ENCODE results near the gene EPB41L2. TPM values are rescaled to one million over a fixed set of nuclear protein-coding genes. Genes with fewer than 3 reads are reported as not detected.
A peak's percentile ranks its signal among the peaks of the same experiment; 100 is the strongest.

Gene EPB41L2
- total RNA-seq, 1 donor from 2014 or later = 61.8 TPM

DNA sequence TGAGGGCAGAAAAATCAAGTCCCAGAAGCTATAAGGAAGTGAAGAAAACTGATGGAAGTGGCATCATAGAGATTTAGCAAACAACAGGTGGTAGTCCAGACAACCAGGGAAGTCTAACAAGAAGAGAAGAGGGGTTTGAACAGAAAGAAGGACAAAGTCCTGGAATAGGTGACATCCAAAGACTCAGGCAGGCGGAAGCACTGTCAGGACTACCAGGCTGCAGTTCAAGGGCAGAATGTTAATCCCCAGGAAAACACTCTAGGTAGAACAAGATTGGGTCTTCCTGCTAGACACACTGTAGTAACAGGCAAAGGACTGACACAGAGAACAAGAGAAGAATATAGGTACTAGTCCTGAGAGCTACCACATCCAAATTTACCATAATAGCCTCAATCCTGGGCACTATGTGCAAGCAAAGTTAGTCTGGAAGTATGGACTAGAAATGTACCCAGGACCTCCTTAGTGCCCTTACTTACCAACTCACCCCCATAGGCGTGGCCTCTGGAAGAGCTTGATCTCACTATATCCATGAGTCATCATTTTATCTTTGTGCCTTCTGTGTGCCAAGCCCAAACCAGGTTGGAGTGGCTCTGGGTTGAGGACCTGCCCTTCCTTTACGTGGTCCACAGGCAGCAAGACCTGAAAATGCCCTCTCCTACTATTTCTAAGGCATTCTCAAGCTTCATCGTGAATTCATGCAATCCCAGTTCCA, 2.2 kb upstream of the EPB41L2 start:
- Histone ChIP-seq H3K4me1 (peaks cover 13% of the 10 kb centered on the region), H3K27ac (no peak overlapping the region), H3K9ac (no peak overlapping the region), H4K20me1 (ENCODE audit: low read depth) (peaks cover 8% of the 10 kb centered on the region), H3F3A (ENCODE audit: low read depth) (peaks cover 24% of the 10 kb centered on the region), H3K4me3 (no peak overlapping the region), H3K36me3 (no peaks in the 10 kb centered on the region), H3K79me2 (ENCODE audit: low read depth) (peaks cover 20% of the 10 kb centered on the region), H3K9me3 (ENCODE audit: low read depth) (no peaks in the 10 kb centered on the region), H3K27me3 (peaks cover 16% of the 10 kb centered on the region), H3K4me2 (no peak overlapping the region), H2AFZ (replicated peaks) (no peak overlapping the region)
- Mint-ChIP-seq H3K27me3 (ENCODE audit: insufficient read depth, low read depth) (no peaks in the 10 kb centered on the region), H3K9me3 (no peaks in the 10 kb centered on the region), H3K4me3 (no peak overlapping the region), H3K36me3 (no peaks in the 10 kb centered on the region), H3K27ac (no peak overlapping the region), H3K4me1 (peaks cover 26% of the 10 kb centered on the region)
- no peak for DNase-seq (ENCODE audit: low spot score)
- TF ChIP-seq EZH2 (IDR thresholded peaks at IDR 0.05) (no peak), EZH2phosphoT487 (IDR thresholded peaks at IDR 0.05) (no peak)
- TF ChIP-seq, protein P1, sequence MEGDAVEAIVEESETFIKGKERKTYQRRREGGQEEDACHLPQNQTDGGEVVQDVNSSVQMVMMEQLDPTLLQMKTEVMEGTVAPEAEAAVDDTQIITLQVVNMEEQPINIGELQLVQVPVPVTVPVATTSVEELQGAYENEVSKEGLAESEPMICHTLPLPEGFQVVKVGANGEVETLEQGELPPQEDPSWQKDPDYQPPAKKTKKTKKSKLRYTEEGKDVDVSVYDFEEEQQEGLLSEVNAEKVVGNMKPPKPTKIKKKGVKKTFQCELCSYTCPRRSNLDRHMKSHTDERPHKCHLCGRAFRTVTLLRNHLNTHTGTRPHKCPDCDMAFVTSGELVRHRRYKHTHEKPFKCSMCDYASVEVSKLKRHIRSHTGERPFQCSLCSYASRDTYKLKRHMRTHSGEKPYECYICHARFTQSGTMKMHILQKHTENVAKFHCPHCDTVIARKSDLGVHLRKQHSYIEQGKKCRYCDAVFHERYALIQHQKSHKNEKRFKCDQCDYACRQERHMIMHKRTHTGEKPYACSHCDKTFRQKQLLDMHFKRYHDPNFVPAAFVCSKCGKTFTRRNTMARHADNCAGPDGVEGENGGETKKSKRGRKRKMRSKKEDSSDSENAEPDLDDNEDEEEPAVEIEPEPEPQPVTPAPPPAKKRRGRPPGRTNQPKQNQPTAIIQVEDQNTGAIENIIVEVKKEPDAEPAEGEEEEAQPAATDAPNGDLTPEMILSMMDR (IDR thresholded peaks at IDR 0.05) = no peak

- H3K27ac ChIP-seq = no peak overlapping the region
- Mint-ChIP-seq H3K36me3 (no peaks in the 10 kb centered on the region), H3K27ac (no peak overlapping the region), H3K27me3 (ENCODE audit: insufficient read depth, low read depth) (no peaks in the 10 kb centered on the region), H3K9me3 (no peaks in the 10 kb centered on the region), H3K4me3 (peak overlapping the region; percentile 77), H3K4me1 (peaks cover 26% of the 10 kb centered on the region)
- peaks cover 34% of the 10 kb centered on the region for H3K79me2 ChIP-seq (ENCODE audit: low read depth)
- peaks cover 16% of the 10 kb centered on the region for H3K27me3 ChIP-seq
- no peaks in the 10 kb centered on the region for H3K36me3 ChIP-seq
- TF ChIP-seq EZH2 (IDR thresholded peaks at IDR 0.05) = no peak
- H4K20me1 ChIP-seq (ENCODE audit: low read depth) = peaks cover 8% of the 10 kb centered on the region
- H3K4me3 ChIP-seq = peak overlapping the region; percentile 73
- H3K4me2 ChIP-seq = peak overlapping the region; percentile 91
- H3K9ac ChIP-seq = no peak overlapping the region
- H3K9me3 ChIP-seq (ENCODE audit: low read depth) = no peaks in the 10 kb centered on the region
- H3F3A ChIP-seq (ENCODE audit: low read depth) = peaks cover 24% of the 10 kb centered on the region
- DNase-seq (ENCODE audit: low spot score) = peak; percentile 21
- peak overlapping the region; percentile 81 for H2AFZ ChIP-seq (replicated peaks)
- H3K4me1 ChIP-seq = peaks cover 13% of the 10 kb centered on the region
Observed at GRCh38 chr6:131063764-131064272, 773 bp upstream of the EPB41L2 start.

- H3K36me3 ChIP-seq = no peaks in the 10 kb centered on the region
- H3K9me3 Mint-ChIP-seq = peaks cover 7% of the 10 kb centered on the region
- H3K27ac Mint-ChIP-seq = no peak overlapping the region
- H3K4me2 ChIP-seq = peak overlapping the region; percentile 91
- H3K4me3 Mint-ChIP-seq = peak overlapping the region; percentile 93
- H2AFZ ChIP-seq (replicated peaks) = peak overlapping the region; percentile 81
- peaks cover 2% of the 10 kb centered on the region for H3K36me3 Mint-ChIP-seq
- H3K27me3 ChIP-seq = peaks cover 16% of the 10 kb centered on the region
- peaks cover 8% of the 10 kb centered on the region for H4K20me1 ChIP-seq (ENCODE audit: low read depth)
- H3F3A ChIP-seq (ENCODE audit: low read depth) = peaks cover 24% of the 10 kb centered on the region
- H3K79me2 ChIP-seq (ENCODE audit: low read depth) = peaks cover 48% of the 10 kb centered on the region
- H3K4me3 ChIP-seq = peak overlapping the region; percentile 73
- H3K9me3 ChIP-seq (ENCODE audit: low read depth) = no peaks in the 10 kb centered on the region
- peak overlapping the region; percentile 35 for H3K9ac ChIP-seq
- TF ChIP-seq, protein P1 (IDR thresholded peaks at IDR 0.05) = no peak
- no peak for TF ChIP-seq EZH2phosphoT487 (IDR thresholded peaks at IDR 0.05)
- TF ChIP-seq EZH2 (IDR thresholded peaks at IDR 0.05) = no peak
- H3K27ac ChIP-seq = peak overlapping the region; percentile 78
- no peaks in the 10 kb centered on the region for H3K27me3 Mint-ChIP-seq (ENCODE audit: insufficient read depth, low read depth)
- peaks cover 26% of the 10 kb centered on the region for H3K4me1 Mint-ChIP-seq
- peaks cover 13% of the 10 kb centered on the region for H3K4me1 ChIP-seq
- peak; percentile 46 for DNase-seq (ENCODE audit: low spot score)
Observed at GRCh38 chr6:131062241-131063027, 611 bp downstream of the EPB41L2 start.
